GM12801 (cell line): Measurements from ENCODE around the gene HCRTR2.

Experiments used
- TF ChIP-seq, protein P1 (sequence below): IDR thresholded peaks from one replicate; pipeline ENCODE4 v1.5.1; 2011; ENCODE audit warnings: control low read depth; ENCODE audit not compliant: insufficient read length; ENCODE audit errors: extremely low read depth

The HCRTR2 gene

DNA sequence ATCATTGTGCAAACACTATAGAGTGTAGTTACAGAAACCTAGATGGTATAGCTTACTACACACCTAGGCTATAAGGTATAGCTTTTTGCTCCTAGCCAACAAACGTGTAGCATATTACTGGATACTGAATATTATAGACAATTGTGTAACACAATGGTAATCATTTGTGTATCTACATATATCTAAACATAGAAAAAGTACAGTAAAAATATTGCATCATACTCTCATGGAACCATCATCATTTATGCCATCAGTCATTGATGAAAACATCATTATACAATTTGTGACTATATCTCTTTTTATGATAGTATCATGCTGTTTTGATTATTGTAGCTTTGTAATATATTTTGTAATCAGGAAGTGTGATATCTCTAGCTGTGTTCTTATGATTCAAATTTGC, 21.0 kb upstream of the HCRTR2 start:
- TF ChIP-seq, protein P1, sequence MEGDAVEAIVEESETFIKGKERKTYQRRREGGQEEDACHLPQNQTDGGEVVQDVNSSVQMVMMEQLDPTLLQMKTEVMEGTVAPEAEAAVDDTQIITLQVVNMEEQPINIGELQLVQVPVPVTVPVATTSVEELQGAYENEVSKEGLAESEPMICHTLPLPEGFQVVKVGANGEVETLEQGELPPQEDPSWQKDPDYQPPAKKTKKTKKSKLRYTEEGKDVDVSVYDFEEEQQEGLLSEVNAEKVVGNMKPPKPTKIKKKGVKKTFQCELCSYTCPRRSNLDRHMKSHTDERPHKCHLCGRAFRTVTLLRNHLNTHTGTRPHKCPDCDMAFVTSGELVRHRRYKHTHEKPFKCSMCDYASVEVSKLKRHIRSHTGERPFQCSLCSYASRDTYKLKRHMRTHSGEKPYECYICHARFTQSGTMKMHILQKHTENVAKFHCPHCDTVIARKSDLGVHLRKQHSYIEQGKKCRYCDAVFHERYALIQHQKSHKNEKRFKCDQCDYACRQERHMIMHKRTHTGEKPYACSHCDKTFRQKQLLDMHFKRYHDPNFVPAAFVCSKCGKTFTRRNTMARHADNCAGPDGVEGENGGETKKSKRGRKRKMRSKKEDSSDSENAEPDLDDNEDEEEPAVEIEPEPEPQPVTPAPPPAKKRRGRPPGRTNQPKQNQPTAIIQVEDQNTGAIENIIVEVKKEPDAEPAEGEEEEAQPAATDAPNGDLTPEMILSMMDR = no peak

DNA sequence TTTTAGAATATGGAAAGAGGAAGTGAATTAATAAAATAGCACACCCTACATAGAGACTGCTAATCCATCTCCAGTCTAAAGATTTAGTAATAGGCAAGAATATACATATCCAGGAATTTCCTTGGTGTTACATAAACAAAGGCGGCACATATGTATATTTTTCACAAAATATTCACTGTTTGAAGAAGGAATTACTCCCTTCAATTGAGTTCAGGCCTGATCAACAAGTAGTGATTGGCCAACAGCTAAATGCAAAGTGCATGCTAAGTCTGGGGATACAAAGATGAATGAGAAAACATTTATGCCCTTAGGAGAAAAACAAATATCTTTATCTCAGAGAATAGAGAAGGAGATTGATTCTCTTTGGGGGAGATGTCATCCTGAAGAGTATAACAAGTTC, 6.5 kb upstream of the HCRTR2 start:
- TF ChIP-seq, protein P1 = no peak

DNA sequence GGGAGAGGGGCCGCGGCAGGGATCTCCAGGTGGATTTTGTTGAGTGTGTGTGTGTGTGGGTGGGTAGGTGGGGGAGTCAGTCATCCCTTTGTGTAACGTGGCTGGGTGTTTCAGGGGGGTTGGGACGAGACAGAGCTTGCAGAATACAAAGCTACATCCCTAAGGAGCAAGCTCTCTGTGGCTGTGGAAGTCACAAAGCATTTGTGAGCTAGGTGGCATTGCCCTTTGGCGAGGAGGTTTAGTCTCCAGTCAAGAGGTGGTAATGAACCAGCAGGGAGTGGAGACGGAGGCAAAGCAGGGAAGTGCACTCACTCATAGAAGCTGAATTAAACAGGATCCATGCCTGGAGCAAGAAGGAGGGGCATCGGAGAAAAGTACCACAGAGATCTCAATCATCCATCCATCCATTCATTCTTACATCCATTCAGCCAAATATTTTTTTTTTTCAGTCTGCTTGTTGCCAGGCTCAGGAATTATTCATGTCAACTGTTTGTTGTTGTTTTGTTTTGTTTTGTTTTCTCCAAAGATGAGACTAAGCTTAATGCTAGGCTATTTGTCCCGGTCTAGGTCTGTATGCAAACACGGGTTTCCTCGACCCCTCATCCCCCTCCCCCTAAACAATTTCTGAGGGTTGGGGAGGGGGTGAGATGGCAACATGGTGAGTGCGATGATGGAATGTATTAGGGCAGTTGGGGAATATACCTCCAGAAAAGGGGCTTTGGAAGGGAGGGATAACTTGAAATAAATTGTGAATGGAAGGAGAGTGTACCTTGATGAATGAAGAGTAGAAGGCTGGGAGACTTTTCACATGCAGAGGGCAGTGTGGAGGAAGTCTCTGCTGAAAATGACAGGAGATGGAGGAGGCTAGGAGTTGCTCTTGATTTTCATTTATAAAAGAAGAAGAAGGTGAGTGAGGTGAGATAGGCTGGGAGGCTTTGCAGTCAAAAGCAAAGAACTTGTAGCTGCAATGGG, 1.0 kb downstream of the HCRTR2 start:
- TF ChIP-seq, protein P1 = no peak

DNA sequence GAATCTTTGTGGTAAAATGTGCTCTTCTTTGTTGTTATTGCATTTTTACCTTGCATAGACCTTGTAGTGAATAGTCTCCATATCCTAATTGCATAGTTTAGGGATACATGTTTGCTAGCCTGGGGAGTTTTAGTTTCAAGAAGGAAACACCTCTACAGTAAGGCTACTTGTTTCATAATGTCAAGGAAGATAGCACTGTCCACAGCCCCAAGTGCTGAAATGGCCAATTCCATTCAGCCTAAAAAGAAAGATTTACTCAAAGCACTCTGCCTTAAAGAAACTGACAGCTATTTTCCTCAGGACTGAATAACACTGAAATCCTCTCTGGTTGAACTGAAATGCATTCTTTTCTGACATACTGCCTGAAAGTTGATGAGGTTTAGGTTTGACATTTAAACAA, 2.6 kb downstream of the HCRTR2 start:
- TF ChIP-seq, protein P1 = no peak

DNA sequence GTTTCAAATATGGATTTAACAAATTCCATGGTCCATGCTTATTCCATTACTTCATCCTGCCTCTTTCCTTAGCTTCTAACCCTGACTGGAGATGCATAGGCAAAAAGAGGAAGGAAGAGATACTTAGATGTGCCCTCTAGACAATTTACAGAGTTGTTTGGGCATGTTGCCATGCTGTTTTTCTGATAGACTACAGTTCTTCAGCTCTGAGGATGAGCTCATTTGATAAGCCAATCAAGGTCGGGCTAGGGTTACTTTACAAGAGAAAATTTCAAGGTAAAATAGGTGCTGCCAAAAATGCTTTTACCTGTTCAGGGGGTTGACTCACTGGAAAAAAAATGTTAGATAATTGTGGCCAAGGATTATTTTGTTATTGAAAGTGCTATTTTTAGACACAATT, 5.9 kb downstream of the HCRTR2 start:
- TF ChIP-seq, protein P1 = no peak

DNA sequence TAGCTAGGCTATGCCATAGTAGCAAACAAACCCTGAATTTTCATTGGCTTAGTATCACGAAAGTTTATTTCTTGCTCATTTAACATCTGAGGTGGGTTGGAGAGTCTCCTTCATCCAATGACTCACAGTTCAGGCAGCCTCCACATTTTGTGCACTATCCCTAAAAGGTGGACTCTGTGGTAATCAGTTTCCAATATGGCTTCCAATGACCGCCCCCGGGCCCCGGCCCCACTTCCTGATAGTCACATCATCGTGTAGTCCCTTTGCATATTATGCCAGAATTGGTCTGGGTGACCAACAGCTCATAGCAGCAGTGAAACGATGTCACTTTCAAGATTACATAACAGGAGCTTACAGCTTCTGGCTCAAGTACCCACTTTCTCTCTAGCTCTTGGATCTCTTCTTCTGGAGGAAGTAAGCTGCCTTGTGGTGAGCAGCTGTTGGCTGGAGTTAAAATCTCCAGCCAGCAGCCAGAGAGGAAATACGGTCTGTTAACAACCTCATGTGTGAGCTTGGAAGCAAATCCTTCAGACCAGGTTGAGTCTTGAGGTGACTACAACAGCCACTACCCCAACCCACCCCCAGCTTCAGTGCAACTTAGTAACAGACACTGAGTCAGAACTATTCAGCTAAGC, 7.8 kb downstream of the HCRTR2 start:
- TF ChIP-seq, protein P1 = no peak

DNA sequence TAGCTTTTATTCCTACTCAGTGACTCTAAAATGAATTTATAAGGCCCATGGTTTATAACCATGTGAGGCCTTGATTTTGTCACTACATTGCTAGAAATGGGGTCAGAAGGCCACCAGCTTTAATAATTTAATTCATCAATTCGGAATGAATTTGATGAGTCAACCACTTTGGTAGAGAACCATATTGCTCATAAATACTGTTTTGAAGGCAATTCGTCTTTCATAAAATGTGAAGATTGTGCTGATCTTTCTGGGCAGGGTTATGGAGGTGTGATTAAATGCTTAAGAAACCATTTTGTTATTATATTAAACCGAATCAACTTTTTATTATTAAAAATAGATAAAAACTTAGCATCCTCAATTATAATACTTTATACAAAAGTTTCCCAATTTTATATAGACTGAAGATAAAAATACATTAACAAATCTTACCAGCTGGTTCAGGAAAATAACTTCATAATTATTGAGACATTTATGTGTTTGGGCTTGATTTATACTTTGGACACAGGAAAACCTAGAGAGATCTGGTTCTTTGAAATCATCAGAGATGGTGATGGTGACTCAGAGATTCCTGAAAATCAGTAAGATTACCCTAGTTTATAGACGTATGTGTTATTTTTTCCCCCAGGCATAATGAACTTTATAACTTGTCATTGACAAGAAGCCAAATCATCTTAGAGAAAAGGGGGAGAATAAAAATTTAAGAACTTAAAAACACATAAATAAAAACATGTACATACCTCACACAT, 10.6 kb downstream of the HCRTR2 start:
- TF ChIP-seq, protein P1 = no peak
